AG04450 (cell line): ENCODE results near the gene FLCN. TPM values are rescaled to one million over a fixed set of nuclear protein-coding genes. Genes with fewer than 3 reads are reported as not detected.

ENCODE experiments used
- CTCF ChIA-PET: fragments of 300-600, 350-600 bp; formaldehyde crosslinking; extraction: SDS; loops from one replicate; lab custom pipeline; 2022; ENCODE audit warnings: antibody characterized with exemption, inconsistent platforms; lab: Charles Lee
- POLR2A ChIA-PET: fragments of 350-600 bp; formaldehyde crosslinking; extraction: SDS; loops from one replicate; lab custom pipeline; 2021; ENCODE audit warnings: antibody characterized with exemption, inconsistent platforms; lab: Yijun Ruan, JAX
- DNase-seq: peaks from one replicate; pipeline ENCODE4 v3.0.0-alpha.2; 2011; ENCODE audit warnings: low read depth, low spot score
- H3K27ac ChIP-seq: one replicate; pipeline ENCODE4 v1.5.1; 2012; ENCODE audit warnings: low read depth, low read length, control low read depth
- H3K27me3 ChIP-seq: one replicate; pipeline ENCODE4 v1.6.0; 2012; ENCODE audit warnings: low read length; ENCODE audit not compliant: control insufficient read depth, insufficient read depth
- H3K4me3 ChIP-seq: 2 replicates; pipeline ENCODE4 v1.5.1; 2011; ENCODE audit warnings: mild to moderate bottlenecking, low read depth, low read length, control low read depth
- H3K9me3 ChIP-seq: 2 replicates; pipeline ENCODE4 v1.5.1; 2012; ENCODE audit warnings: low read length; ENCODE audit not compliant: control insufficient read depth, insufficient read depth
- polyA plus RNA-seq: library from polyadenylated mRNA; depleted of rRNA; stranded (reverse); fragments of >200 nt; gene quantifications from 2 replicates; pipeline ENCODE4 v1.2.3, GENCODE V29; 2011; rRNA removed
- small RNA-seq: library from RNA; depleted of rRNA; stranded (forward); fragments of <200 nt; gene quantifications from one replicate; pipeline ENCODE3, GENCODE V24; 2012; ENCODE audit warnings: low read depth; ENCODE audit not compliant: insufficient read length
- TF ChIP-seq, protein P1 (sequence below): IDR thresholded peaks from 2 replicates; pipeline ENCODE4 v1.5.1; 2011; ENCODE audit warnings: low read depth, low read length, control low read depth, inconsistent platforms

Gene FLCN
- polyA plus RNA-seq, 1 experiment = 13.7 TPM

DNA sequence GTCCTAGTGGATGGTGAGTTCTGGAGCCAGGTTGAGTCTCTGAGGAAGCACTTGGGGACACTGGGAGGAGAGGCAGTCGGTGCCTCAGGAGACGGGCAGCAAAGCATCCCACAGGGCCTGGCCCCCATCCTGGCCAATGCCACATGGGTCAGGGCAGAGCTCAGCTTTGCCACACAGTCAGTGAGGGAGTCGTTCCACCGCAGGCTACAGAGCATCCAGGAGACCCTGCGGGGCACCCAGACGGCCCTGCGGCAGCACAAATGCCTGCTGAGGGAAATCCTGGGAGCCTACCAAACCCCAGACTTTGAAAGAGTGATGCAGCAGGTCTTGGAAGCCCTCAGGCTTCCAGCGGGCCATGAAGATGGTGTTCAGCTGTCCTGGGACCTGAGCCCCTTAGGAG lies 70.5 kb downstream of the FLCN start:
- POLR2A ChIA-PET = no interaction called here
- no peak for DNase-seq
- Histone ChIP-seq H3K4me3 (no peak overlapping the region), H3K27me3 (no peaks in the 10 kb centered on the region), H3K9me3 (no peaks in the 10 kb centered on the region; the same call in 1 of the 2 replicates), H3K27ac (no peak overlapping the region)
- CTCF ChIA-PET = no interaction called here
- TF ChIP-seq, protein P1, sequence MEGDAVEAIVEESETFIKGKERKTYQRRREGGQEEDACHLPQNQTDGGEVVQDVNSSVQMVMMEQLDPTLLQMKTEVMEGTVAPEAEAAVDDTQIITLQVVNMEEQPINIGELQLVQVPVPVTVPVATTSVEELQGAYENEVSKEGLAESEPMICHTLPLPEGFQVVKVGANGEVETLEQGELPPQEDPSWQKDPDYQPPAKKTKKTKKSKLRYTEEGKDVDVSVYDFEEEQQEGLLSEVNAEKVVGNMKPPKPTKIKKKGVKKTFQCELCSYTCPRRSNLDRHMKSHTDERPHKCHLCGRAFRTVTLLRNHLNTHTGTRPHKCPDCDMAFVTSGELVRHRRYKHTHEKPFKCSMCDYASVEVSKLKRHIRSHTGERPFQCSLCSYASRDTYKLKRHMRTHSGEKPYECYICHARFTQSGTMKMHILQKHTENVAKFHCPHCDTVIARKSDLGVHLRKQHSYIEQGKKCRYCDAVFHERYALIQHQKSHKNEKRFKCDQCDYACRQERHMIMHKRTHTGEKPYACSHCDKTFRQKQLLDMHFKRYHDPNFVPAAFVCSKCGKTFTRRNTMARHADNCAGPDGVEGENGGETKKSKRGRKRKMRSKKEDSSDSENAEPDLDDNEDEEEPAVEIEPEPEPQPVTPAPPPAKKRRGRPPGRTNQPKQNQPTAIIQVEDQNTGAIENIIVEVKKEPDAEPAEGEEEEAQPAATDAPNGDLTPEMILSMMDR = no peak

DNA sequence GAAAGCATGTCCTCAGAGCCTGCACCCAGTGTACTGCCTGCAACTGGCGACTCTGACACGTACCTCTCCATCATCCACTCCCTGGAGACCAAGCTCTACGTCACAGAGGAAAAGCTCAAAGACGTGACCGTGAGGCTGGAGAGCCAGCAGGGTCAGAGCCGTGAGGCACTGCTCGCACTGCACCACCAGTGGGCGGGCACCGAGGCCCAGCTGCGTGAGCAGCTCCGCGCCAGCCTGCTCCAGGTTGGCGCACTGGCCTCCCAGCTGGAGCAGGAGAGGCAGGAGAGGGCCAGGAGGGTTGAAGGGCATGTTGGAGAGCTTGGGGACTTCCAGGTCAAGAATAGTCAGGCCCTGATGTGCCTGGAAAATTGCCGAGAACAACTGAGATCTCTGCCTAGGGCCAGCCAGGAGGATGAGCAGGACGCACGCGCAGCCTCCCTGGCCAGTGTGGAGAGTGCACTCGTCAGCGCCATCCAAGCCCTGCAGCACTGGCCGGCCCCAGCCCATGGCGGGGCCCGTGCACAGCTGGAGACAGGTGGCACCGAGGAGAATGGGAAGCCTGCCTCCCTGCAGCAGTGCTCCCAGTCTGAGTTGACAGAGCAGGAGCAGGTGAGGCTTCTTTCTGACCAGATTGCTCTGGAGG lies 71.2 kb downstream of the FLCN start:
- H3K9me3 ChIP-seq = no peaks in the 10 kb centered on the region; the same call in 1 of the 2 replicates
- H3K27ac ChIP-seq = no peak overlapping the region
- ChIA-PET POLR2A (no interaction called here), CTCF (no interaction called here)
- H3K27me3 ChIP-seq = no peaks in the 10 kb centered on the region
- no peak overlapping the region for H3K4me3 ChIP-seq
- DNase-seq = no peak
- TF ChIP-seq, protein P1 = no peak

DNA sequence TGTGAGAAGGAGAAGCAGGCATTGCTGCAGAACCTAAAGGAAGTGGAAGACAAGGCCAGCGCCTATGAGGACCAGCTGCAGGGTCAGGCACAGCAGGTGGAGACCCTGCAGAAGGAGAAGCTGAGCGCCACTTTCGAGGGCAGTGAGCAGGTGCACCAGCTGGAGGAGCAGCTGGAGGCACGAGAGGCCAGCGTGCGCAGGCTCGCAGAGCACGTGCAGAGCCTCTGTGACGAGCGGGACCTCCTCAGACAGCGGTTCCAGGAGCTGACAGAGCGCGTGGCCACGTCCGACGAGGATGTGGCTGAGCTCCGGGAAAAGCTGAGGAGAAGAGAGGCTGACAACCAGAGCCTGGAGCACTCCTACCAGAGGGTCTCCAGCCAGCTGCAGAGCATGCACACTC lies 72.3 kb downstream of the FLCN start:
- TF ChIP-seq, protein P1 = no peak
- no peak for DNase-seq
- POLR2A ChIA-PET = no interaction called here
- Histone ChIP-seq H3K4me3 (no peak overlapping the region), H3K27ac (no peak overlapping the region), H3K9me3 (no peaks in the 10 kb centered on the region; the same call in 1 of the 2 replicates), H3K27me3 (no peaks in the 10 kb centered on the region)
- CTCF ChIA-PET = no interaction called here

DNA sequence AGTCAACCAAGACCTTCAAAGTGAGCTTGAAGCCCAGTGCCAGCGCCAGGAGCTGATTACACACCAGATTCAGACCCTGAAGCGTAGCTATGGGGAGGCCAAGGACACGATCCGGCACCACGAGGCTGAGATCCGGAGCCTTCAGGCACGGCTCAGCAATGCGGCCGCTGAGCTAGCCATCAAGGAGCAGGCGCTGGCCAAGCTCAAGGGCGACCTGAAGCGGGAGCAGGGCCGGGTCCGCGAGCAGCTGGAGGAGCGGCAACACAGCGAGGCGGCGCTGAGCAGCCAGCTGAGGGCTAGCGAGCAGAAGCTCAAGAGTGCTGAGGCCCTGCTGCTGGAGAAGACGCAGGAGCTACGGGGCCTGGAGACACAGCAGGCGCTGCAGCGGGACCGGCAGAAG lies 72.8 kb downstream of the FLCN start:
- ChIA-PET POLR2A (no interaction called here), CTCF (interaction anchor here (0.7 to 0.9 kb wide), 2 partner anchors 27 to 664 kb away, joined by 3 to 5 read pairs; no protein-coding TSS in a partner anchor)
- TF ChIP-seq, protein P1 = no peak
- no peak overlapping the region for H3K4me3 ChIP-seq
- no peaks in the 10 kb centered on the region for H3K27me3 ChIP-seq
- H3K9me3 ChIP-seq = no peaks in the 10 kb centered on the region; the same call in 1 of the 2 replicates
- no peak for DNase-seq
- no peak overlapping the region for H3K27ac ChIP-seq

Small RNA genes lying within 50 kb of the gene (small RNA-seq; reads per million reads assigned to genes)
- gene RNU6-767P = not detected

Other genes with a start within 250 kb of the FLCN start
- gene MPRIP, start 194.7 kb downstream of the FLCN start, polyA plus RNA-seq = 95.0 and 122 TPM in 2 replicates
- gene PLD6, start 30.8 kb downstream of the FLCN start, polyA plus RNA-seq = 1.6 and 1.7 TPM in 2 replicates
- 79.3 and 91.2 TPM in 2 replicates for gene COPS3, start 44.1 kb upstream of the FLCN start, polyA plus RNA-seq
- 0.22 and 0.36 TPM in 2 replicates for gene NT5M, start 66.2 kb upstream of the FLCN start, polyA plus RNA-seq
- 10.9 and 11.6 TPM in 2 replicates for gene MED9, start 239.8 kb upstream of the FLCN start, polyA plus RNA-seq